Activated CD8-positive, alpha-beta T cell treated with anti-CD3 and anti-CD28 coated beads for 36 hours (primary cell): Measurements from ENCODE around the gene DNM2. TPM values are rescaled to one million over a fixed set of nuclear protein-coding genes. Genes with fewer than 3 reads are reported as not detected.
"Not testable (repeated sequence)": the region's sequence is repeated elsewhere in the genome, so short reads cannot be mapped to it uniquely, and the experiment has no call there.

Experiments used
- ATAC-seq: fragments of 200-7000 bp; cut with Tn5 transposase; one replicate; pipeline ENCODE4 v1.10.0; 2021; ENCODE audit warnings: mild to moderate bottlenecking, moderate library complexity
- CTCF ChIA-PET: fragments of 350-600 bp; sonication (Branson Sonifier 250); formaldehyde crosslinking; loops from one replicate; lab custom pipeline; 2021; ENCODE audit warnings: antibody characterized with exemption; lab: Charles Lee
- POLR2A ChIA-PET: fragments of 350-600 bp; sonication (Branson Sonifier 250); formaldehyde crosslinking; loops from one replicate; lab custom pipeline; 2021; ENCODE audit warnings: antibody characterized with exemption; lab: Charles Lee
- DNase-seq: peaks from one replicate; pipeline ENCODE4 v3.0.0-alpha.2; 2020
- H3K27ac Mint-ChIP-seq: one replicate; pipeline ENCODE4 v1.8.0; 2021; ENCODE audit warnings: mild to moderate bottlenecking, mixed read lengths
- H3K27me3 Mint-ChIP-seq: one replicate; pipeline ENCODE4 v1.8.0; 2021; ENCODE audit warnings: mixed read lengths
- H3K36me3 Mint-ChIP-seq: one replicate; pipeline ENCODE4 v1.8.0; 2021; ENCODE audit warnings: low read depth, mixed read lengths
- H3K4me1 Mint-ChIP-seq: one replicate; pipeline ENCODE4 v1.8.0; 2021; ENCODE audit warnings: low read depth, mixed read lengths
- H3K4me3 Mint-ChIP-seq: one replicate; pipeline ENCODE4 v1.8.0; 2021; ENCODE audit warnings: mild to moderate bottlenecking, moderate library complexity, mixed read lengths
- H3K9me3 Mint-ChIP-seq: one replicate; pipeline ENCODE4 v1.8.0; 2021; ENCODE audit warnings: mixed read lengths
- intact Hi-C: fragments of 100-400 bp; cut with micrococcal nuclease; formaldehyde crosslinking; loops from one replicate; pipeline ENCODE4 v1.10.0; 2022
- total RNA-seq, 2 experiments: library from RNA; stranded (reverse); gene quantifications; one replicate each; pipeline ENCODE4 v1.2.3, GENCODE V29; 2021
- TF ChIP-seq, protein P1 (sequence below): fragments of 200-600 bp; IDR thresholded peaks from one replicate; pipeline ENCODE4 v1.8.0; 2022; ENCODE audit warnings: antibody characterized with exemption, mild to moderate bottlenecking

The DNM2 gene
- total RNA-seq, 2 experiments from 2014 or later, result 151 to 153 TPM

DNA sequence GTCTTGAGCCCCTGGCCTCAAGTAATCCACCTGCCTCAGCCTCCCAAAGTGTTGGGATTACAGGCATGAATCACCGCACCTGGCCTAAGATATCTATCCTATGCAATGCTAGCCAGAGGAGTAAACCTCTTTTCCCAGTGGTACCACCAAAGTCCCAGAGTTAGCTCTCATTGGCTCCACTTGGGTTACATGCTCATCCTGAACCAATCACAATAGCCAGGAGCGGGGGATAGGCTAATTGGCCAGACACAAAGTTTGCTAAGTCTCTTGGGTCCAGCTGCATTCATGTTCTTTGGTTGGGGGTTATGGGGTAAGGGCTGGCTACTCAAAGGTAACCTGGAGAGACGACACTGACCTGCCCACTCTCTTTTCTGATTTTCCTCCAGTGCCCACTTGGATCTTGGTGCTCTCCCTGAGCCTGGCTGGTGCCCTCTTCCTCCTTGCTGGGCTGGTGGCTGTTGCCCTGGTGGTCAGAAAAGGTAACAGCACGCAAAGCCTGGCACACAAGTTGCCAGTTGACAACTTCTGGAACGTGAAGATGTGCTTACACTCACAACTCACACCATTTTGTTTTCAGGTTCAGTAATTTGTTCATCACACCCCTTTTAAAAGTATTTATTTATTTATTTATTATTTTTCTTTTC lies 138.1 kb downstream of the DNM2 start:
- POLR2A ChIA-PET, result no interaction called here
- H3K27ac Mint-ChIP-seq, result no peak overlapping the region
- peak; percentile 53 for DNase-seq
- H3K27me3 Mint-ChIP-seq, result no peaks in the 10 kb centered on the region
- H3K36me3 Mint-ChIP-seq, result no peaks in the 10 kb centered on the region
- TF ChIP-seq, protein P1, sequence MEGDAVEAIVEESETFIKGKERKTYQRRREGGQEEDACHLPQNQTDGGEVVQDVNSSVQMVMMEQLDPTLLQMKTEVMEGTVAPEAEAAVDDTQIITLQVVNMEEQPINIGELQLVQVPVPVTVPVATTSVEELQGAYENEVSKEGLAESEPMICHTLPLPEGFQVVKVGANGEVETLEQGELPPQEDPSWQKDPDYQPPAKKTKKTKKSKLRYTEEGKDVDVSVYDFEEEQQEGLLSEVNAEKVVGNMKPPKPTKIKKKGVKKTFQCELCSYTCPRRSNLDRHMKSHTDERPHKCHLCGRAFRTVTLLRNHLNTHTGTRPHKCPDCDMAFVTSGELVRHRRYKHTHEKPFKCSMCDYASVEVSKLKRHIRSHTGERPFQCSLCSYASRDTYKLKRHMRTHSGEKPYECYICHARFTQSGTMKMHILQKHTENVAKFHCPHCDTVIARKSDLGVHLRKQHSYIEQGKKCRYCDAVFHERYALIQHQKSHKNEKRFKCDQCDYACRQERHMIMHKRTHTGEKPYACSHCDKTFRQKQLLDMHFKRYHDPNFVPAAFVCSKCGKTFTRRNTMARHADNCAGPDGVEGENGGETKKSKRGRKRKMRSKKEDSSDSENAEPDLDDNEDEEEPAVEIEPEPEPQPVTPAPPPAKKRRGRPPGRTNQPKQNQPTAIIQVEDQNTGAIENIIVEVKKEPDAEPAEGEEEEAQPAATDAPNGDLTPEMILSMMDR, result peak; percentile 64
- H3K9me3 Mint-ChIP-seq, result no peaks in the 10 kb centered on the region
- peak; percentile 70 for ATAC-seq
- H3K4me1 Mint-ChIP-seq, result no peaks in the 10 kb centered on the region
- no peak overlapping the region for H3K4me3 Mint-ChIP-seq
- CTCF ChIA-PET, result interaction anchor here (1.1 to 10.9 kb wide), 8 partner anchors 12 to 137 kb away, joined by 3 to 137 read pairs (median 12); partner anchors contain the start of genes CARM1, DNM2 and TMED1
- intact Hi-C loops, result no loop called here

DNA sequence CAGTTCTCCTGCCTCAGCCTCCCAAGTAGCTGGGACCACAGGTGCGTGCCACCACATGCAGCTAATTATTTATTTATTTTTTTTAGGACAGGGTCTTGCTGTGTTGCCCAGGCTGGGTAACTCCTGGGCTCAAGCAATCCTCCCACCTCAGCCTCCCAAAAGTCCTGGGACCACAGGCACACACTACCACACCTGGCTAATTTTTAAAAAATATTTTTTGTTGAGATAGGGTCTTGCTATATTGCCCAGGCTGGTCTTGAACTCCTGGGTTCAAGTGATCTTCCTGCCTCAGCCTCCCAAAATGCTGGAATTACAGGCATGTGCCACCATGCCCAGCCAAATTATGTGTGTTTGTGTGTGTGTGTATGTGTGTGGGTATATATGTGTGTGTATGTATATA lies 139.0 kb downstream of the DNM2 start:
- H3K27ac Mint-ChIP-seq, intact Hi-C loops, H3K4me3 Mint-ChIP-seq, ATAC-seq, POLR2A ChIA-PET, H3K9me3 Mint-ChIP-seq, H3K4me1 Mint-ChIP-seq, H3K27me3 Mint-ChIP-seq, H3K36me3 Mint-ChIP-seq, DNase-seq: not testable (repeated sequence)
- CTCF ChIA-PET, result interaction anchor here (1.1 to 10.9 kb wide), 8 partner anchors 12 to 138 kb away, joined by 3 to 137 read pairs (median 12); partner anchors contain the start of genes CARM1, DNM2 and TMED1

DNA sequence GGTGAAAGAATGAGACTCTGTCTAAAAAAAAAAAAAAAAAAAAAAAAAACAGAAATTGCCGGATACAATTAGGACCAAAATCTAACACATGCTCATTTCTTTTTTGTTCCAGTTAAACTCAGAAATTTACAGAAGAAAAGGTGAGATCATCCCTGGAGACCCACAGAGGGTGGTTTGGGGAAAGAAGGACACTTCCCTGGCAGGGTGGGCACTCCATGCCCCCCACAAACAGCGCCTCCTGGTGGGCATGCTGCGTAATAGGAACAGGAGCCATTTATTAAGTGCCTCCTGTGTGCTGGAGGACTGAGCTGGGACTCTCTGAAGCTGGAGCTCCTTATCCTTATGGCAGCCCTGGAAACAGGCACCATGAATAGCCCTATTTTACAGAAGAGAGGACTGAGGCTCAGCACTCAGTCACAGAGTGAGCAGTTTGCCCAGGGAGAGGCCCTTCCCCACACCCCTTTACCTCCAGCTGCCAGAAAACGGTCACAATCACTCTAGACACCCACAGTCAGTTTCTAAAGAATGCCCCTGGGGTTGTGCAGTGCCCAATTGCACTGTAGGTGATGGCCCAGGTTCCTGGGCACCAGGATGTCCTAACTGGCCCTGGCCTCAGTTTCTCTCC lies 140.4 kb downstream of the DNM2 start:
- H3K4me1 Mint-ChIP-seq, result no peaks in the 10 kb centered on the region
- ChIA-PET CTCF (interaction anchor here (0.6 to 10.9 kb wide), 24 partner anchors 10 to 446 kb away, joined by 3 to 137 read pairs (median 4); partner anchors contain the start of genes CARM1, DNM2, QTRT1 and TMED1), POLR2A (interaction anchor here (1.0 kb wide), 1 partner anchor 141 kb away, joined by 3 read pairs; the partner anchor contains the start of gene DNM2)
- intact Hi-C loops, result no loop called here
- H3K9me3 Mint-ChIP-seq, result no peaks in the 10 kb centered on the region
- no peaks in the 10 kb centered on the region for H3K36me3 Mint-ChIP-seq
- ATAC-seq, result peak; percentile 68
- no peak overlapping the region for H3K4me3 Mint-ChIP-seq
- H3K27me3 Mint-ChIP-seq, result no peaks in the 10 kb centered on the region
- peak; percentile 58 for DNase-seq
- TF ChIP-seq, protein P1, result peak; percentile 98
- no peak overlapping the region for H3K27ac Mint-ChIP-seq

DNA sequence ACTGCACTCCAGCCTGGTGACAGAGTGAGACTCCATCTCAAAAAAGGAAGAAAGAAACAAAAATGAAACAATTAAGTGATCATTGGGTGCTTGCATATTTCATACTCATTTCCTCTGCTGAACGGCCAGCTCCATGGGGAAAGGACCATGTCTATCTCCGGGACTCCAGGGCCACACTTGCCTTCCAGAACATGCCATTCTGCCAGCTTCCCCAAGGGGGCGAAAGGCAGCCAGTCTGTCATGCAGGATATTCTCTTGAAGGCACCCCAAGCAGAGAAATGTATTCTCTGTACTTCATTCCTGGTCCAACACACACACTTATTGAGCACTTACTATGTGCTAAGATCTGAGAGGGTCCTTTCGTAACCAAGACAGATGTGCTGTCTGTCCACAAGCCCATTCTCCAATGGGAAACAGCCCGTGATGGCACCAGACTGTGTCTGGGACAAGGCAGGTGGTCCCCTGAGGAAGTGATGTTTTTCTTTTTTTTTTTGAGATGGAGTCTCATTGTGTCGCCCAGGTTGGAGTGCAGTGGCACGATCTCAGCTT lies 143.3 kb downstream of the DNM2 start:
- Mint-ChIP-seq H3K4me3 (no peak overlapping the region), H3K27me3 (no peaks in the 10 kb centered on the region), H3K27ac (no peak overlapping the region), H3K36me3 (no peaks in the 10 kb centered on the region), H3K4me1 (peaks cover 5% of the 10 kb centered on the region), H3K9me3 (no peaks in the 10 kb centered on the region)
- ATAC-seq (no peak), DNase-seq (peak; percentile 55)
- ChIA-PET CTCF (interaction anchor here (0.6 to 2.0 kb wide), 9 partner anchors 10 to 159 kb away, joined by 3 to 12 read pairs (median 3); partner anchors contain the start of genes DNM2, QTRT1 and TMED1), POLR2A (interaction anchor here (1.1 kb wide), 1 partner anchor 159 kb away, joined by 4 read pairs; no protein-coding TSS in a partner anchor)
- intact Hi-C loops, result loop anchor here (5.0 kb wide), 1 partner anchor 144 kb away; the partner anchor contains the start of gene DNM2
- TF ChIP-seq, protein P1, result peak; percentile 52

DNA sequence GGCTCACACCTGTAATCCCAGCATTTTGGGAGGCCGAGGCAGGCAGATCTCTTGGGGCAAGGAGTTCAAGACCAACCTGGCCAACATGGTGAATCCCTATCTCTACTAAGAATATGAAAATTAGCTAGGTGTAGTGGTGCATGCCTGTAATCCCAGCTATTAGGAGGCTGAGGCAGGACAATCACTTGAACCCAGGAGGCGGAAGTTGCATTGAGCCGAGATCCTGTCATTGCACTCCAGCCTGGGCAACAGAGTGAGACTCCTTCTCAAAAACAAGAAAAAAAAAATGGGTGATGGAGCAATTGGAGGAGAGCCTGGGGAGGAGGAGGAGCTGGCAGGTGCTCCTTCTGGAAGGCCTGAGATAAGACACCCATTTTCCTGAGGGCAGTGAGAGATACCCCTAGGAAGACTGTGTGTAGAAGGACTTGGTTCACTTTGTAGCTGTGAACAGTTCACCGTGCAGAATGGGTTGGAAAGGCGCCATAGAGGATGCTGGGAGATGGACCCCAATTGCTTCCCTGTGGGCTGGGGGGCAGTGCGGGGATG lies 144.8 kb downstream of the DNM2 start:
- Mint-ChIP-seq H3K27ac (no peak overlapping the region), H3K36me3 (no peaks in the 10 kb centered on the region), H3K4me3 (no peak overlapping the region), H3K4me1 (peaks cover 5% of the 10 kb centered on the region), H3K9me3 (no peaks in the 10 kb centered on the region), H3K27me3 (no peaks in the 10 kb centered on the region)
- ATAC-seq (no peak), DNase-seq (no peak)
- intact Hi-C loops, result loop anchor here (5.0 kb wide), 1 partner anchor 145 kb away; the partner anchor contains the start of gene DNM2
- ChIA-PET POLR2A (interaction anchor here (0.6 kb wide), 1 partner anchor 50 kb away, joined by 3 read pairs; no protein-coding TSS in a partner anchor), CTCF (interaction anchor here (0.9 to 4.1 kb wide), 6 partner anchors 20 to 145 kb away, joined by 3 to 87 read pairs (median 10); partner anchors contain the start of gene DNM2)
- TF ChIP-seq, protein P1, result peak; percentile 7
